ENCODE measurements around the gene KCNK3. TPM values are rescaled to one million over a fixed set of nuclear protein-coding genes. Genes with fewer than 3 reads are reported as not detected.
A peak's percentile ranks its signal among the peaks of the same experiment; 100 is the strongest.

KCNK3 gene
- total and polyA plus RNA-seq, 2 experiments from 2014 or later = not detected

- no peak overlapping the region for H2AFZ ChIP-seq
- DNase-seq = peak; percentile 77
- no peaks in the 10 kb centered on the region for H3K79me2 ChIP-seq (ENCODE audit: insufficient read depth)
- peaks cover 7% of the 10 kb centered on the region for H3F3A ChIP-seq (ENCODE audit: insufficient read depth)
- H3K4me3 ChIP-seq = no peak overlapping the region
- no peaks in the 10 kb centered on the region for H3K9me2 ChIP-seq (ENCODE audit: insufficient read depth)
- in situ Hi-C loops (cut with MboI) = no loop called here
- H3K4me1 ChIP-seq (ENCODE audit: insufficient read depth) = peaks cover 20% of the 10 kb centered on the region
- no peak for TF ChIP-seq EZH2 (IDR thresholded peaks at IDR 0.05; ENCODE audit: insufficient read depth, poor library complexity, severe bottlenecking)
- H3K9me3 ChIP-seq (ENCODE audit: low read depth) = no peaks in the 10 kb centered on the region
- H3K27me3 ChIP-seq (replicated peaks; ENCODE audit: insufficient read depth) = no peaks in the 10 kb centered on the region
- no peaks in the 10 kb centered on the region for H3K36me3 ChIP-seq (ENCODE audit: low read depth)
- H3K4me2 ChIP-seq (ENCODE audit: unreplicated experiment) = no peak overlapping the region
- H3K27ac ChIP-seq = no peak overlapping the region
- no peaks in the 10 kb centered on the region for H4K20me1 ChIP-seq (ENCODE audit: insufficient read depth)
- 11 to 13% methylated on average over 3 of the region's 3 CpGs for WGBS, 2 experiments (ENCODE audit: low coverage in 1 of 2, low lambda C conversion rate in 2 of 2, missing lambda C conversion rate in 2 of 2)
- no peak overlapping the region for H3K9ac ChIP-seq
Measured at GRCh38 chr2:26752656-26753055, 60.1 kb downstream of the KCNK3 start.

- no peaks in the 10 kb centered on the region for H3K79me2 ChIP-seq (ENCODE audit: insufficient read depth)
- no peaks in the 10 kb centered on the region for H3K9me2 ChIP-seq (ENCODE audit: insufficient read depth)
- no peak overlapping the region for H3K27ac ChIP-seq
- H3F3A ChIP-seq (ENCODE audit: insufficient read depth) = peaks cover 7% of the 10 kb centered on the region
- peaks cover 30% of the 10 kb centered on the region for H3K4me1 ChIP-seq (ENCODE audit: insufficient read depth)
- in situ Hi-C loops (cut with MboI) = no loop called here
- H3K36me3 ChIP-seq (ENCODE audit: low read depth) = no peaks in the 10 kb centered on the region
- no peak overlapping the region for H2AFZ ChIP-seq
- H3K27me3 ChIP-seq (replicated peaks; ENCODE audit: insufficient read depth) = no peaks in the 10 kb centered on the region
- no peak overlapping the region for H3K4me2 ChIP-seq (ENCODE audit: unreplicated experiment)
- no peaks in the 10 kb centered on the region for H4K20me1 ChIP-seq (ENCODE audit: insufficient read depth)
- no peak for DNase-seq
- no peak overlapping the region for H3K4me3 ChIP-seq
- H3K9me3 ChIP-seq (ENCODE audit: low read depth) = no peaks in the 10 kb centered on the region
- H3K9ac ChIP-seq = no peak overlapping the region
- 76 to 85% methylated on average over 4 of the region's 4 CpGs for WGBS, 2 experiments (ENCODE audit: low coverage in 1 of 2, low lambda C conversion rate in 2 of 2, missing lambda C conversion rate in 2 of 2)
- TF ChIP-seq EZH2phosphoT487 (IDR thresholded peaks at IDR 0.05; ENCODE audit: insufficient read depth, low read depth) = no peak
- TF ChIP-seq EZH2 (IDR thresholded peaks at IDR 0.05; ENCODE audit: insufficient read depth, poor library complexity, severe bottlenecking) = no peak
Measured at GRCh38 chr2:26754539-26754938, 62.0 kb downstream of the KCNK3 start.

GRCh38 chr2:26754972-26755670 lies 62.6 kb downstream of the KCNK3 start:
- no peak for DNase-seq
- TF ChIP-seq EZH2phosphoT487 (IDR thresholded peaks at IDR 0.05; ENCODE audit: insufficient read depth, low read depth) (no peak), EZH2 (IDR thresholded peaks at IDR 0.05; ENCODE audit: insufficient read depth, poor library complexity, severe bottlenecking) (no peak)
- Histone ChIP-seq H3K27me3 (replicated peaks; ENCODE audit: insufficient read depth) (no peaks in the 10 kb centered on the region), H3K9me3 (ENCODE audit: low read depth) (no peaks in the 10 kb centered on the region), H3K9ac (no peak overlapping the region), H3K36me3 (ENCODE audit: low read depth) (no peaks in the 10 kb centered on the region), H3K4me2 (ENCODE audit: unreplicated experiment) (no peak overlapping the region), H3F3A (ENCODE audit: insufficient read depth) (peaks cover 7% of the 10 kb centered on the region), H3K9me2 (ENCODE audit: insufficient read depth) (no peaks in the 10 kb centered on the region), H2AFZ (no peak overlapping the region), H3K79me2 (ENCODE audit: insufficient read depth) (no peaks in the 10 kb centered on the region), H3K27ac (no peak overlapping the region), H3K4me1 (ENCODE audit: insufficient read depth) (peaks cover 30% of the 10 kb centered on the region), H3K4me3 (no peak overlapping the region), H4K20me1 (ENCODE audit: insufficient read depth) (no peaks in the 10 kb centered on the region)
- in situ Hi-C loops (cut with MboI) = no loop called here
- WGBS, 2 experiments (ENCODE audit: low coverage in 1 of 2, low lambda C conversion rate in 2 of 2, missing lambda C conversion rate in 2 of 2) = 89% methylated on average over 4 of the region's 4 CpGs

- Histone ChIP-seq H3K4me1 (ENCODE audit: insufficient read depth) (peaks cover 30% of the 10 kb centered on the region), H3K9ac (no peak overlapping the region), H3K36me3 (ENCODE audit: low read depth) (no peaks in the 10 kb centered on the region), H3K79me2 (ENCODE audit: insufficient read depth) (no peaks in the 10 kb centered on the region), H4K20me1 (ENCODE audit: insufficient read depth) (no peaks in the 10 kb centered on the region), H3K27me3 (replicated peaks; ENCODE audit: insufficient read depth) (no peaks in the 10 kb centered on the region), H3K9me2 (ENCODE audit: insufficient read depth) (no peaks in the 10 kb centered on the region), H3F3A (ENCODE audit: insufficient read depth) (peaks cover 7% of the 10 kb centered on the region), H3K4me2 (ENCODE audit: unreplicated experiment) (no peak overlapping the region), H3K9me3 (ENCODE audit: low read depth) (no peaks in the 10 kb centered on the region), H3K27ac (no peak overlapping the region), H3K4me3 (no peak overlapping the region), H2AFZ (no peak overlapping the region)
- 96 to 100% methylated on average over 5 of the region's 5 CpGs for WGBS, 2 experiments (ENCODE audit: low coverage in 1 of 2, low lambda C conversion rate in 2 of 2, missing lambda C conversion rate in 2 of 2)
- no peak for DNase-seq
- in situ Hi-C loops (cut with MboI) = no loop called here
- TF ChIP-seq EZH2phosphoT487 (IDR thresholded peaks at IDR 0.05; ENCODE audit: insufficient read depth, low read depth) = no peak
- TF ChIP-seq EZH2 (IDR thresholded peaks at IDR 0.05; ENCODE audit: insufficient read depth, poor library complexity, severe bottlenecking) = no peak
Measured at GRCh38 chr2:26756337-26756736, 63.8 kb downstream of the KCNK3 start.
